Kasumi-1 (cell line): ENCODE measurements around the gene CRIP2.
A peak's percentile ranks its signal among the peaks of the same experiment; 100 is the strongest.

Source experiments
- DNase-seq, 2 experiments: peaks; one replicate each; lab custom pipeline; 2025; lab: John Stamatoyannopoulos, UW

CRIP2 gene

DNA sequence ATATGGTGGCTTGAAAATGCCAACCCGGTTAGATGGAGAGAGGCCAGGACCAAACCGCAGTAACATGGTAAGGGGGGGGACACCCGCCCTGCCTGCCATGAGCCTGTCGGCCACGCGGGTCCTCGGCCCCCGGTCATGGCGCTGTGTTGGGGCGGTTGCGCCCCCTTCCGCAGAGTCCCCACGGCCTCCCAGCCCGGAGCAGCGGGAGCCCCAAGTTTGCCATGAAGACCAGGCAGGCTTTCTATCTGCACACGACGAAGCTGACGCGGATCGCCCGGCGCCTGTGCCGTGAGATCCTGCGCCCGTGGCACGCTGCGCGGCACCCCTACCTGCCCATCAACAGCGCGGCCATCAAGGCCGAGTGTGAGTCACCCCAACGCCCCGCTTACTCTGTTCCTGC is 10.1 kb upstream of the CRIP2 start:
- no peak for DNase-seq

DNA sequence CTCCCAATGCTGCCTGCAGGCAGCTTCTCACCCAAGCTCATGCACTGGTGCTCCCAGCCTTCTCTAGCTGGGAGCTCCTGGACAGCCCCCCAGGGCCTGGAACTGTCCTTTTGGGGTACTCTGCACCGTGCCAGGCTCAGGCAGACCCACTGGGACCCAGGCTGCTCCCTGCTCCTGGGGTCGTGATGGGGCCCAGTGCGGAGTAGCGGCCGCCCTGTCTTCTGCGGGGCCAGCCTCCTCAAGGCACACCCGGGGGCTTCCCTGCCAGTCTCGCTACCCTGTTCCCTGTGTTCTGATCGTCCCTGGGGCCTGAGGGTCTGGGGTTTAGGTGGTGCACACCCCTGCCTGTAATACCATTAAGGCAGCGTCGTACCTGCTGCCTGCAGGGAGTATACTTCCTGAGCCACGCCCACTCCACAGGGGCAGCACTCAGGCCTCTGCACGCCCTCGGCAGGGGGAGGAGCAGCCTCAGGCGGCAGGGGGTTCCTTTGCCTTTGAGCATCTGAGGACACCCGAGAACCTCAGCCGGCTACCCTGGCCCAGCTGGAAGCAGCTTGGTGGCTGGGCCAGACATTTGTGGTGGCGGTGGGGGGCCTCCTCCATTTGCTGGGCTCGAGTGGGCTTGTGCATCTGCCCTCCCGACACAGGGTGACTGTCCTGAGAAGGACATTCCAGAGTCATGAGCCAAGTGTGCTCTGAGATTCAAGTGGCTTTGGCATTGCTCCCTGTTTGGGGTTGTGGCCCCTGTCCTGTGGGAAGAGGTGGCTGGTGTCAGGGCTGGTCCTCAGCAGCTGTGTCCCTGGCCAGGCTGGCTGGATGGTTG is 9.2 kb upstream of the CRIP2 start:
- no peak for DNase-seq

DNA sequence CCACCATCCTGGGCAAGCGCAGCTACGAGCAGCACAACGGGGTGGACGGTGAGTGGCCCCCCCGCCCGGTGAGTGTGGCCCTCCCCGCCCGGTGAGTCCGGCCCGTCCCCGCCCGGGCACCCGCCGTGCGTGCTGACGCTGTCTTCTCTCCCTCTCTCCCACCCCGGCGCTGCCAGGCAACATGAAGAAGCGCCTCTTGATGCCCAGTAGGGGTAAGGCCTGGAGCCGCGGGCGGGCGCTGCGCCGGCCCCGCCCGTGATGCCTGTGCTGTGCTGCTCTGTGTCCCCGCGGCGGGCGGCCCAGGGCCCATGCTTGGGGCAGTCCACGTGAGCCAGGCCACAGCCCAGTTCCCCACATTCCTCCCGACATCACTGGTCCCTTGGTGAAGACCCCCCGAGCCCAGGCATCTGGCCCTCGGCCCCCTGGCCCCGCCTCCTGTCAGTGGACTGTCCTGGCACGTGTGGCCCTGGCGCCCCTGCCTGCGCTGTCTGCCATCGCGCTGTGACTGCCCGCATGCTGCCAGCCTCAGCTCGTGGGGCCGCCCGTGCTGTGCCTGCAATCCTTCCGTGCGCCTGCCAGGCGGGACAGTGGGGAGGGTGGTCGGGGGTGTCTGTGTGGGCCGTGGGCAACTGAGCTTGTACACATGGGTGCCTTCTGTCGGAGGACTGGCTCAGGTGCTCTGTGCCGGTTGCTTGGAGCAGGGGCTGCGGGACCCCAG is 7.9 kb upstream of the CRIP2 start:
- no peak for DNase-seq

DNA sequence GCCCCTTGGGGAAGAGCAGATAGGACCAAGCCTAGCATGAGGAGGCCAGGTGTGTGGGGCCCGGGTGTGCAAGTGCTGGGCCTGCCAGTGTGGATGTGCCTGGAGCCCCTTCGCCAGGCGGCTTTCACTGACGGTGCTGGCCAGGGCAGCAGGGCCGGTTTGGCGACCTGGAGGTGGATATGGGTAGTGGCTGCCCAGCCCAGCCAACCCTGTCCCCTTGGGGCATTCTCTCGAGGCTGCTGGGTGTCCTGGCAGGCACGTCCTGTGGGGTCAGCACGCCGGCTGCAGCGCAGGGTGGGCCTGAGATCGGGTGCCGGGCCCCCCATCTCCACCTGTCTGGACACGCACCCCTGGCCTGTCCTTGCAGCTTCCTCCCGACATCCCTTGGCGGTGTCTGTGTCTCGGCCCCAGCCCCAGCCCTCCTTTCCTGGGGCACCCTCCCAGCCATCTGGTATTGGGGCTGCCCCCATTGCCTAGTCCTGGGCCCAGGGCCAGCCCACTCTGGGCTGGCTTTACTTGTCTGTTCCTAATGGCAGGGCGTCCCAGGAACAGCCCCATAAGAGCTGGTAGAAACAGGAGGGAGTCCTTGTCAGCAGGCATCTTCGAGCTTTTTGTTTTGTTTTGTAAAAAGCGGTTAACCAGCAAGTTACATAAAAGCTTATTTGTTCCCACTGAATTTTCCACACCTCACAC is 7.2 kb upstream of the CRIP2 start:
- DNase-seq: no peak

DNA sequence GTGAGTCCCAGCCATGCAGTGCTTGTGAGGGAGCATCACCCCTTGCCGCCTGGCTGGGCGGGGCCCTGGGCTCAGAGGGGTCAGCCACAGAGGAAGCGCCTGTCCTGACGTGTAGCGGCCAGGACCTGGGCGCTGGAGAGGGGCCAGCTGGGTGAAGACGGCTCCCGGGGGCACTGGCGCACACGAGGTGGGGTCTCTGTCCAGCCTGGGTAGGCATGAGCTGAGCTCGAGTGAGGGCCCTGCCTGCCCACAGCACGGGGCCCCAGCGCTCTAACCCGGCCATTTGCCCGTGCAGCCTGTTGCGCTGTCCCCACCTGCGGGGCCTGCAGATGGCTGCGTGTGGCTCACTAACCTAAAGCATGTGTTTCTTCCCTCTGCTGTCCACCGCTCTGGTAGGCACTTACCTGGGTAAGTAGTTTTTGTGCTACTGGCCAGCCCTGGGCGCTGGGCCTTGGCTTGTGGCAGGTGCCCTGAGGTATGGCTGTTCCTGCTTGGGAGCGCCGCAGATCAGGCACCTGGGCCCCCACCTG is 6.6 kb upstream of the CRIP2 start:
- DNase-seq: no peak

DNA sequence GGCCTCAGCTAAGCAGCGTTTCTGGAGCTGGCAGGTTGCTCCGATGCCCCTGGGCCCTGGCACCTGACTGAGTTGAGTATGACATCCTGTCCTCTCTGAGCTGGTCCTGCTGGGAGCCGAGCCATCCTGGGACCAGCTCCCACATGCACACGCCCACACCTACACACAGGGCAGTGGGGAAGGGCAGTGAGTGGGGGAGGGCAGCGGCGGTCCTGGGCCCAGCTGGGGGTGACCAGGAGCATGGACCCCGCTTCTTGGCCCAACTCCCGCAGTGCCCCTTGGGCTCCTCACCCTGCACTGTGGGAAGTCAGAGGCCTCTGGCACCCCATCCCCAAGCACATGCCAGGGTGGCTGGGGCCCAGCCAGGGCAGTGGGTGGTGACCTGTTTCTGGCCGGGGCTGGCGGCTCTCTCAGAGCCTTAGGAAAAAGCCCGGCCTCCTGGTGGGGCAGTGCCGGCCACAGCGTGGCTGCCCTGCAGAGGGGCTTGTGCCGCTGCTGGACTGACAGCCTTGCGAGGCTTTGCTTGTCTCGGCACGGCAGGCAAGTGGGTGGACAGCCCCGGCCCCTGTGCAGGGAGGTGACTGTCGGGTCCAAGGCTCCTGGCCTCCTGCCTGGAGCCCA is 5.9 kb upstream of the CRIP2 start:
- DNase-seq: no peak

DNA sequence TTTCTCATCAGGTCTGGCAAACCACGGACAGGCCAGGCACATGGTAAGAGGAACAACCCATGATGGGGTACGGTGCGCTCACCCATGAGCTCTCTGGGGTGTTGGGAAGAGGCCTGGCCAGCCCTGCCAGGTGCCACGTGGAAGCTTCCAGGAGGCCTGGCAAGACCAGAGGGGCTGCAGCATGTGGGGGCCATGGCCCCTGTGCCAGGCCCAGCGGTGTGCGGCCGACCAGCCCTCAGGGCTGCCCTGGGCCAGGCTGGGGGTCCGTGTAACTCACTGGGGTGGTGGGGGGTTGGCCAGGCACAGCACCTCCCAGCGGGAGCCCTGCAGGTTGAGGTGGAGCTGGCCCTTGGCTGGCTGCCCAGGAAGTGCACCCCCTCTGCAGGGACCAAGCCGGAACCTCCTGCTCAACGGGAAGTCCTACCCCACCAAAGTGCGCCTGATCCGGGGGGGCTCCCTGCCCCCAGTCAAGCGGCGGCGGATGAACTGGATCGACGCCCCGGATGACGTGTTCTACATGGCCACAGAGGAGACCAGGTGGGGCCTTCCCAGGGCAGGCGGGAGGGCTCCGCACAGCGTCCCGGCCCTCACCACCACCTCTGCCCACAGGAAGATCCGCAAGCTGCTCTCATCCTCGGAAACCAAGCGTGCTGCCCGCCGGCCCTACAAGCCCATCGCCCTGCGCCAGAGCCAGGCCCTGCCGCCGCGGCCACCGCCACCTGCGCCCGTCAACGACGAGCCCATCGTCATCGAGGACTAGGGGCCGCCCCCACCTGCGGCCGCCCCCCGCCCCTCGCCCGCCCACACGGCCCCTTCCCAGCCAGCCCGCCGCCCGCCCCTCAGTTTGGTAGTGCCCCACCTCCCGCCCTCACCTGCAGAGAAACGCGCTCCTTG is 4.9 kb upstream of the CRIP2 start:
- DNase-seq: no peak

DNA sequence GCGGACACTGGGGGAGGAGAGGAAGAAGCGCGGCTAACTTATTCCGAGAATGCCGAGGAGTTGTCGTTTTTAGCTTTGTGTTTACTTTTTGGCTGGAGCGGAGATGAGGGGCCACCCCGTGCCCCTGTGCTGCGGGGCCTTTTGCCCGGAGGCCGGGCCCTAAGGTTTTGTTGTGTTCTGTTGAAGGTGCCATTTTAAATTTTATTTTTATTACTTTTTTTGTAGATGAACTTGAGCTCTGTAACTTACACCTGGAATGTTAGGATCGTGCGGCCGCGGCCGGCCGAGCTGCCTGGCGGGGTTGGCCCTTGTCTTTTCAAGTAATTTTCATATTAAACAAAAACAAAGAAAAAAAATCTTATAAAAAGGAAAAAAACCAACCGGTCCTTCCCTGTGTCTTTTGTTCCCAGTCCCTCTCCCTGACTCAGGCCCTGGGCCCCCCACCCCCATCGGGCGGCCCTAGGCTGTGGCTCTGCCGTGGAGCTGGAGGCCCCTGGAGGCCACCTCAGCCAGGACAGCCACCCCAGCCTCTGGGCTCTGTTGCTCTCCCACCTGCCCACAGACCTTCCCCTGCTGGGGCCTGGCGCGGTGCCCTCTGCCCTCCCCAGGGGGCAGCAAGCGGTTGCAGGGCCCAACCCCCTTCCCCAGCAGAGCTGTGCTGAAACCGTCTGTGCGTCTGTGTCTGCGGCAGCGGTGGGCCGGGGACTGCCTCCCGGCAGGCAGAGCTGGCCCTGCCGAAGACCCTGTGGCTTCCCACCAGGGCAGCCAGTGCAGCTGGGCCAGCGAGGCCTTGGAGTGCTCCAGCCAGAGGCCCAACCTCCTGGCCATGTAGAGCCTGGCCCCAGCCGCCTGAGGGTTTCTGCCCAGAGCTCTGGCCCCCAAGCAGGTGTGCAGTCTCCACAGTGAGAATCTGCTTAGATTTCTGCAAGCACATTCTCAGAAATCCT is 4.0 kb upstream of the CRIP2 start:
- no peak for DNase-seq

DNA sequence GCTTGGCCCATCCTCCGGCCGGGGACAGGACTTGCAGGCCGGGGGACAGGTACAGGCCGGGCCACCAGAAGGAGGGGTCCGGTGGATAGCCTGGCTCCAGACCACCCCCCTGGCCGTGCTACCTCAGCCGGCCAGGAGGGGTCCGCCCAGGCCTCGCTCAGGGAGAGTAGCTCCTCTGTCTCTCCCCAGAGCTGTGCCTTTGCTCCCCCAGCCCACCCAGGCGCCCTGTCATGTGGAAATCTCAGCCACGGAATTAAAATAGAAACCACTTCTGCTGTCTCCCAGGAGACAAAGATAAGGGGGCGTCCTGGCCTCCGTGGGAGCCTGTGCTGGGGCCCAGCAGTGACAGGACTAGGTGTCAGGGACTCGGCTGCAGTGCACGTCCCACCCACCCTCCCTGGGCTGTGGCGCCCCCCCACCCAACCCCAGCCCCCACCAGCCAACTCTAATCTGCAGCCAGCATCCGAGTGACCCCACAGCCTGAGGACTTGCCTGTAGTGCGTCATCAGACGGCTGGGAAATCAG is 3.3 kb upstream of the CRIP2 start:
- DNase-seq: no peak

DNA sequence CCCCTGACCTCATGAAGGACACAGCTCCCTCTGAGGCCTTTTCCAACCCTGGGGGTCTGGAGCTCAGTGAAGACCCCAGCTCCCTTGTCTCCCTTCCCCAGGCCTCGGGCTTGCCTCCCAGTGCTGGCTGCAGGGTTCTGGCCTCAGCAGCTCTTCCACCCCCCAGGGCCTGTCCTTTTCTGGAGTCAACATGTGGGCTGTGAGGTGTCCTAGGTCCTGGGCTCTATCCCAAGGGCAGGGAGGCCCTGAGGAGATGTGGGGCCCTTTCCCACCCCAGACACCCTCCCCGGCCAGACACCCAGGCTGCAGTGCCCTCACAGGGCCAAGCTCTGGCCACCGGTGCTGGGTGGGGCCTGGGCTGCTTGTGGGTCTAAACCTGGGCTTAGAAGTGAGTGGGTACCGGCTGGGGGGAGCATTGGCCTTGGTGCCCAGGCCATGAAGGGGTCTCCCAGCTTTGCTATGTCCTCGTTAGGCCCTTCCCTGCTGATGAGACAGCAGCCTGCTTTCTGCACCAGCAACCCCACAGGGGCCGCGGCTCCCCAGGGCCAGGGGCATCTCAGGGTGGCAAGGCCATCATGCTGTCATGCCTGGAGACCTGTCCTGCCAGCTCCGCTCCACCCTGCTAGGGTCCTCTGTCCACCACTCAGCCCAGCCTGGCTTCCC is 2.7 kb upstream of the CRIP2 start:
- DNase-seq: no peak

DNA sequence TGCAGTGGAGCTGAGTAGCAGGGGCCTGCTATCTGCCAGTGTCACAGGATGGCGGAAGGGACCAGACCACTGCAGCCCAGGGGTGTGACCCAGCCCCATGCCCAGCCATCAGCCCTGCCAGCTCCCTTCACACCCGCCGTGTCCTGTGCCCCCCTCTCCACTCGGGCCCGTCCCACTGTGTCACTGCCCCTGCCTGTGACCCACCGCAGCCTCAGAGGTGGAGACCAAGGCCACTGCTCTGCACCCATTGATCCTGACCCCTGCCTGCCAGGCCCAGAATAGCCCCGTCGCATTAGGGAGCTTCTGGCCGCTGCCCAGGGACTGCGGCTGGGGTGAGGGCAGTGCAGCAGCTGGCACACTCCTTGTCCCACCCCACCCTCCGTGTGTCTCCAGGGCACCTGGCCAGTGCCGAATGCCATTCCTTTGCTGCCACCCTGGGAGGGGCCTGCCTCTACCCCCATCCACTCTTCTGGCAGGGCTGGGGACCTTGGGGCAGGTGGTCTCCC is 2.1 kb upstream of the CRIP2 start:
- DNase-seq: no peak

DNA sequence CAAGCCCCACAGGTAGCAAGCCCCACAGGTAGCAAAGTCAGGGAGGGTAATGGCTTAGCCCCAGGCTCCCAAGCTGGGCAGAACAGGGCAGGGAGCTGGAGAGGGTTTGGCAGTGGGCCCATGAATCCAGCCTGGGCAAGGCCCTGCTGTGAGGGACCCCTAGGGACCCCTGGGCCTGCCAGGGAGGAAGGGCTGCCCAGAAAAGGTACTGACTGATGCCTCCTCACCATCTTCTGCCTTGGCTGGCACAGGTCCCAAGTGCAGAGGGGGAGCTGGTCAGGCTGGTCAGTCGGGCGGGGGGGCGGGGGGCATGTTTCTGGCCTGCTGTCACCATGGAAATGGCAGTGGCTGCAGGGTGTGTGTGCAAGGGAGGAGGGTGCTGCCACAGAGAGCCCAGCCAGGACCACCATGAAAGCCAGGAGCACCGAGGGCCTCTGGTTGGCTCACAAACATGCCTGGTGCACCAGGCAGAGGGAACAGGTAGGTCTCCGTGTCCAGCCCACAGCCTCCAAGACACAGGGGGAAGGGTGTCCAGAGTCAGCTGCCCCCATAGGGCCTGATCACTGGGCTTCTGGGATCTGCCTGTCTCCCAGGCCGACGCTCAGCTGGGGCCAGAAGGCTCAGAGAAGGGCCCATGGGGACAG is 1.5 kb upstream of the CRIP2 start:
- DNase-seq: no peak

DNA sequence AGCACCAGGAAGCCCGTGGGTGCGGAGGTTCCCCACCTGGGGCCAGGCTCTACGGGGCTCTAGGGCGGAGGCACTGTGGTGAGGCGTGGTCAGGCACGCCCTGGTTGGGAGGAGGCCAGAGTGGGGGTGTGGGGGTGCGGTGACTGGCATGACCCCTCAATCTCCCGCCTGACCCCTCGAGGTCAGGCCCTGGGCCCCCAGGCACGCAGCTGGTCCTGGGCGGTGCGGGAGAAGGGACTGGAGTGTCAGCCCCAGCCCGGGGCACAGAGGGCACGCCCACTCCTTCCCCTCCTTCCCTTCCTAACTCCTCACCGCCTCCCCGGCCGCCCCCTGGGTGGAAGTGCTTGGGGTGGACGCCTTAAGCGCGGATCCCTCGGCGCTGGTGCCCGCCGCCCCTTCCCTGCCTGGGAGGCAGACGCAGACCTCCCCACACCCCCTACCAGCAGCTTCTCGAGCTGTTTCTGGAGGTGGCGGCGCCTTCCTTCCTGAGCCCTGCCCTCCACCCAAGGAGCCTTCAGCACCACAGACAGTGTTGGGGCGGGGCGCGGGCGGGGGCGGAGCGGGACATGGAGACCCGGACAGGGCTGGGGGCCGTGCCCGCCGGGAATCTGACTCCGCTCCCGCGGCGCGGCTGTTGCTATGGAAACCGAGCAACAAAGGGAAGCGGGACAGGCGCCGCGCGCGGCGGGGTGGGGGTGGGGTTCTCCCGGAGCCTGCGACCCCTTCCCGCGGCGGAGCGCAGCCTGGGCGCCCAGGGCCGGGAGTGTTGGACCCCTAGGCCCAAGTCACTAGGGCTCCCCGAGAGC is 741 bp upstream of the CRIP2 start:
- peak; percentile 63 to 73 for DNase-seq

DNA sequence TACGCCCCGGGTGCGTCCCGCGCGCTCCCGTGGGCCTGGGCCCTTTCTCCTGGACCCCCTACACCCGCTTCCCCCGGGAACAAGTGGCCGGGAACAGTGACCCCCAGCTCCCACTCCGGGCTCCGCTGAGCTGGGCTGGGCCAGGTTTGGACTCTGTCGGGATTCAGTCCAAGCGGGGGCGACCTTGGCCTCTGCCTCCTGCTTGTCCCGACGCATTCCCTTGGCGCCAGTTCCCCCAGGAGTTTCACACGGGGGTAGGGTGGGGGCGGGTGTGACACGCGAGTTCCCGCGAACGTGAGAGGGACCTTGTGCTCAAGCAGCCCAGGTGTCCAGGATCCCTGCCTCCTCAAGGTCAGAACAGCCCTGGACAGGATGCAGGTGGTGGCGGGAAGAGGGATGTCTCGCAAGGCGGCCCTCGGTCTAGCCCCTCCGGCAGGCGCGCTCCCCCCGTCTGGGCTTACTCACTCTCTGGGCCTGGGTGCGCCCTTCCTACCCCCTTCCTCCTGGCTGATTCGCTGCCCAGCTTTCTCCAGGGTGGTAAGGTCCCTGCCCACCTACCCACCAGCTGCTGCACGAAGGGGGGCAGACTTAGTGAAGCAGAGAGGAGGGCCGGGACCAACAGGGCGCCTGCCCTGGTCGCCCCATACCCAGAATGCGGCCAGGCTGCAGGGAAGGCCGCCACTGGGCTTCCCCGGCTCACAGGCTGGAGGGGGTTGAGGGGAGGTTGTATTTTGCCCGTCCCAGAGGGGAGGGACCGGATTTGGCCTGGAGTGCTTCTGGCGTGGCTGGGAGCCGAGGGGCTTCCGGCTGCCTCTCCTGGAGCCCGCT is 862 bp downstream of the CRIP2 start:
- no peak for DNase-seq

DNA sequence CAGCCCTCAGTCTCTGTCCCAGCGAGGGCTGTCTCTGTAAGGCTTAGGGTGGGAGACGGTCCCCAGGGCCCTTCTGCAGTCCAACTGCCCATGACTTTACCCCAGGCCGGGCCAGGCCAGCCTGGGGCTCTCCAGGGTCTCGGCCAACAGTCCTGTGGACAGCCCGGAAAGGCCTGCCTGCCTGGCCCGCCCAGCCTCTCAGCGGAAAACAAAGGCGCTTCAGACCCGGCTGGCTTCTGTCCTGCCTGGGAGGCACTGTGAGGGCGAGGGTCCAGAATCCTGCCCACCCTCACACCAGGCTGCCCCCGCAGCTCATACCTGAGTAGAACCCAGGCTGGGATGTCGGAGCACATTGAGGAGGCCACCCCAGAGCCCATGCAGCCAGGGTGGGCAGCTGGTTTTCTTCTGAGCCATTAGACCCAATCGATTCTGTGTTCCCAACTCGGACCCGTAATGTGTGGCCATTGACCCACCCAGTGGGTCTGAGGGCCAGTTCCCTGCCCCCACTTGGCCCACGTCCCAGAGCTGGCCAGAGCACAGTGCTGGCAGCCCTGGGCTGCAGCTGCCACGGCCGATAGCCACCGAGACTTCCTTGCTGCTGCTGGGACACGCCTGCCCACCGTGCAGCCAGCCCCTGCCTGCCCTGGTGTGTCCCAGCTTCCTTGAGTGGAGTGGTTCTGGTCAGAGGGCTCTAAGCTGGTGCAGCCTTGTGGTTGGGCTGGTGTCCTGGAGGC is 1.6 kb downstream of the CRIP2 start:
- DNase-seq: no peak
